WTC11 (cell line): ENCODE data around the gene YAF2.

ENCODE experiments used
- ATF3 ChIP-seq: sonication (generic); formaldehyde crosslinking; conservative IDR thresholded peaks from 2 replicates; pipeline ENCODE4 v1.8.1; 2022; ENCODE audit warnings: mild to moderate bottlenecking, missing genetic modification reagents
- CBFB ChIP-seq: sonication (generic); formaldehyde crosslinking; IDR thresholded peaks from 2 replicates; pipeline ENCODE4 v1.8.1; 2022; ENCODE audit warnings: mild to moderate bottlenecking, low read depth, missing genetic modification reagents
- CREB1 ChIP-seq: sonication (generic); formaldehyde crosslinking; IDR thresholded peaks from 2 replicates; pipeline ENCODE4 v1.8.0; 2023; ENCODE audit warnings: mild to moderate bottlenecking, missing genetic modification reagents
- CTCF ChIP-seq: fragments of 200-600 bp; IDR thresholded peaks from 2 replicates; pipeline ENCODE4 v1.8.0; 2022; ENCODE audit warnings: antibody characterized with exemption
- E2F4 ChIP-seq: sonication (generic); formaldehyde crosslinking; IDR thresholded peaks from 2 replicates; pipeline ENCODE4 v1.8.1; 2022; ENCODE audit warnings: low read depth, mild to moderate bottlenecking, moderate library complexity, missing genetic modification reagents, borderline replicate concordance
- ESRRA ChIP-seq: sonication (generic); formaldehyde crosslinking; IDR thresholded peaks from 2 replicates; pipeline ENCODE4 v1.8.1; 2022; ENCODE audit warnings: mild to moderate bottlenecking, missing genetic modification reagents, borderline replicate concordance
- FOXJ3 ChIP-seq: sonication (generic); formaldehyde crosslinking; IDR thresholded peaks from 2 replicates; pipeline ENCODE4 v1.9.0; 2021; ENCODE audit warnings: missing genetic modification reagents, mild to moderate bottlenecking, borderline replicate concordance
- FOXP4 ChIP-seq: sonication (generic); formaldehyde crosslinking; IDR thresholded peaks from 2 replicates; pipeline ENCODE4 v1.8.0; 2022; ENCODE audit warnings: mild to moderate bottlenecking, missing genetic modification reagents
- MAX ChIP-seq: sonication (generic); formaldehyde crosslinking; IDR thresholded peaks from 2 replicates; pipeline ENCODE4 v1.8.0; 2022; ENCODE audit warnings: mild to moderate bottlenecking, missing genetic modification reagents
- STAT6 ChIP-seq: sonication (generic); formaldehyde crosslinking; conservative IDR thresholded peaks from 2 replicates; pipeline ENCODE4 v1.8.1; 2023; ENCODE audit warnings: mild to moderate bottlenecking, low read depth, missing genetic modification reagents, moderate library complexity
- TEAD1 ChIP-seq: sonication (generic); formaldehyde crosslinking; IDR thresholded peaks from 2 replicates; pipeline ENCODE4 v1.8.0; 2022; ENCODE audit warnings: mild to moderate bottlenecking, missing genetic modification reagents
- USF2 ChIP-seq: sonication (generic); formaldehyde crosslinking; IDR thresholded peaks from 2 replicates; pipeline ENCODE4 v1.8.1; 2023; ENCODE audit warnings: mild to moderate bottlenecking, missing genetic modification reagents, moderate library complexity
- ZNF121 ChIP-seq: sonication (generic); formaldehyde crosslinking; IDR thresholded peaks from 2 replicates; pipeline ENCODE4 v1.8.0; 2023; ENCODE audit warnings: missing genetic modification reagents
- ZSCAN18 ChIP-seq: fragments of 250-450 bp; sonication (Bioruptor Pico); IDR thresholded peaks from 2 replicates; pipeline ENCODE4 v2.1.2; 2022; ENCODE audit warnings: mild to moderate bottlenecking, moderate library complexity

GRCh38 chr12:42192686-42193085, 45.4 kb downstream of the YAF2 start:
- TF ChIP-seq MAX (CRISPR knock-in tag), result no peak
- TF ChIP-seq TEAD1 (CRISPR knock-in tag), result no peak
- no peak for TF ChIP-seq USF2 (CRISPR knock-in tag)
- TF ChIP-seq CTCF, result no peak
- no peak for TF ChIP-seq CREB1
- no peak for TF ChIP-seq ATF3
- no peak for TF ChIP-seq CBFB
- TF ChIP-seq E2F4 (CRISPR knock-in tag), result no peak
- no peak for TF ChIP-seq STAT6
- no peak for TF ChIP-seq FOXP4 (CRISPR knock-in tag)
- TF ChIP-seq ESRRA (CRISPR knock-in tag), result no peak
- TF ChIP-seq FOXJ3, result no peak
- no peak for TF ChIP-seq ZNF121
- TF ChIP-seq ZSCAN18 (CRISPR knock-in tag), result no peak
